Spleen (tissue), 7 donors: ENCODE results near the gene LRRC8E.

Experiments used
- POLR2A ChIP-seq, 3 donors: fragments of 450-650 bp; IDR thresholded peaks; one replicate each; pipeline ENCODE4 v1.5.1; 2017; ENCODE audit warnings: antibody characterized with exemption in 3 of 3, mild to moderate bottlenecking in 1 of 3
- POLR2AphosphoS5 ChIP-seq, 3 donors: sonication (generic); formaldehyde crosslinking; IDR thresholded peaks; one replicate each; pipeline ENCODE4 v1.5.1; 2017; ENCODE audit warnings: antibody characterized with exemption in 3 of 3
- TF ChIP-seq, protein P1 (sequence below), 11 experiments: fragments of 200-600 bp in 7 of 11; fragments of 450-650 bp in 4 of 11; sonication (generic) in 4 of 11; IDR thresholded peaks in 8 of 11; conservative IDR thresholded peaks in 3 of 11; 1 replicate in 7 of 11; 2 replicates in 4 of 11; pipeline versions ENCODE4 v1.4.0 to v1.8.0; 2016 to 2021; ENCODE audit warnings: antibody characterized with exemption in 11 of 11, inconsistent platforms in 4 of 11, mild to moderate bottlenecking in 1 of 11
- donor health status: DM: no; HTN: no; CAD: no; lungs with moderate emphysema.
- donor health status: DM: no; HTN: no; CAD: no.
- donor health status: DM: no; HTN: no; CAD: no.

GRCh38 chr19:7944177-7944761 is 56.0 kb downstream of the LRRC8E start:
- TF ChIP-seq, protein P1, sequence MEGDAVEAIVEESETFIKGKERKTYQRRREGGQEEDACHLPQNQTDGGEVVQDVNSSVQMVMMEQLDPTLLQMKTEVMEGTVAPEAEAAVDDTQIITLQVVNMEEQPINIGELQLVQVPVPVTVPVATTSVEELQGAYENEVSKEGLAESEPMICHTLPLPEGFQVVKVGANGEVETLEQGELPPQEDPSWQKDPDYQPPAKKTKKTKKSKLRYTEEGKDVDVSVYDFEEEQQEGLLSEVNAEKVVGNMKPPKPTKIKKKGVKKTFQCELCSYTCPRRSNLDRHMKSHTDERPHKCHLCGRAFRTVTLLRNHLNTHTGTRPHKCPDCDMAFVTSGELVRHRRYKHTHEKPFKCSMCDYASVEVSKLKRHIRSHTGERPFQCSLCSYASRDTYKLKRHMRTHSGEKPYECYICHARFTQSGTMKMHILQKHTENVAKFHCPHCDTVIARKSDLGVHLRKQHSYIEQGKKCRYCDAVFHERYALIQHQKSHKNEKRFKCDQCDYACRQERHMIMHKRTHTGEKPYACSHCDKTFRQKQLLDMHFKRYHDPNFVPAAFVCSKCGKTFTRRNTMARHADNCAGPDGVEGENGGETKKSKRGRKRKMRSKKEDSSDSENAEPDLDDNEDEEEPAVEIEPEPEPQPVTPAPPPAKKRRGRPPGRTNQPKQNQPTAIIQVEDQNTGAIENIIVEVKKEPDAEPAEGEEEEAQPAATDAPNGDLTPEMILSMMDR (IDR thresholded peaks at IDR 0.05 in 8 of 11, conservative IDR thresholded peaks at IDR 0.05 in 3 of 11) = peak; percentile 68 to 93 (median 87)
- TF ChIP-seq POLR2A (IDR thresholded peaks at IDR 0.05) (no peak), POLR2AphosphoS5 (IDR thresholded peaks at IDR 0.05) (no peak)
